Measurements from ENCODE around the gene SLC26A8. TPM values are rescaled to one million over a fixed set of nuclear protein-coding genes. Genes with fewer than 3 reads are reported as not detected.

SLC26A8 gene
- total and polyA plus RNA-seq, 2 experiments from 2014 or later: 0.89 to 2.9 TPM

- Mint-ChIP-seq H3K27ac (no peak overlapping the region), H3K36me3 (ENCODE audit: low read depth) (no peaks in the 10 kb centered on the region), H3K9me3 (no peaks in the 10 kb centered on the region), H3K27me3 (ENCODE audit: insufficient read depth, low read depth, poor library complexity) (peaks cover 7% of the 10 kb centered on the region), H3K4me3 (no peak overlapping the region), H3K4me1 (peaks cover 4% of the 10 kb centered on the region; the same call in 2 of the 3 replicates)
- Histone ChIP-seq H3K4me2 (no peak overlapping the region), H3K27me3 (ENCODE audit: insufficient read depth) (no peaks in the 10 kb centered on the region), H3K9me2 (ENCODE audit: insufficient read depth) (no peaks in the 10 kb centered on the region), H3K27ac (ENCODE audit: low read depth) (no peak overlapping the region), H4K20me1 (replicated peaks; ENCODE audit: insufficient read depth) (no peaks in the 10 kb centered on the region), H3K4me3 (no peak overlapping the region), H3K4me1 (ENCODE audit: insufficient read depth) (no peaks in the 10 kb centered on the region), H3F3A (replicated peaks; ENCODE audit: low read depth) (no peaks in the 10 kb centered on the region), H3K36me3 (ENCODE audit: insufficient read depth) (no peaks in the 10 kb centered on the region), H2AFZ (no peak overlapping the region), H3K79me2 (replicated peaks; ENCODE audit: insufficient read depth) (no peaks in the 10 kb centered on the region)
- TF ChIP-seq ETS1 (IDR thresholded peaks at IDR 0.05): no peak
- no peak for TF ChIP-seq NANOG (IDR thresholded peaks at IDR 0.05; ENCODE audit: borderline replicate concordance)
- no peak for TF ChIP-seq ZNF114 (CRISPR knock-in tag; IDR thresholded peaks at IDR 0.05)
- no peak for TF ChIP-seq ZNF331 (CRISPR knock-in tag; IDR thresholded peaks at IDR 0.05; ENCODE audit: low read depth)
- no peak for TF ChIP-seq EZH2 (IDR thresholded peaks at IDR 0.05; ENCODE audit: low read depth, unreplicated experiment)
- TF ChIP-seq STAT1 (IDR thresholded peaks at IDR 0.05; ENCODE audit: unreplicated experiment): no peak
- TF ChIP-seq REST (IDR thresholded peaks at IDR 0.05; ENCODE audit: unreplicated experiment): no peak
- no peak for TF ChIP-seq ZNF462 (CRISPR knock-in tag; IDR thresholded peaks at IDR 0.05)
- TF ChIP-seq EZH2phosphoT487 (IDR thresholded peaks at IDR 0.05; ENCODE audit: unreplicated experiment): no peak
- TF ChIP-seq JUNB (IDR thresholded peaks at IDR 0.05; ENCODE audit: unreplicated experiment): no peak
- no peak for TF ChIP-seq POLR2AphosphoS5 (IDR thresholded peaks at IDR 0.05; ENCODE audit: low read depth)
- TF ChIP-seq CTCF (conservative IDR thresholded peaks at IDR 0.05; ENCODE audit: low read depth in 2 of 2): no peak
- no peak for TF ChIP-seq CREB1 (CRISPR knock-in tag; IDR thresholded peaks at IDR 0.05; ENCODE audit: low read depth)
- DNase-seq (ENCODE audit: low spot score) (no peak), ATAC-seq (no peak)
Observed at GRCh38 chr6:36018339-36018738, 6.1 kb downstream of the SLC26A8 start.

Measured in GM23338 (cell line).